GM10847 (cell line): ENCODE measurements around the gene ZNF330.
A peak's percentile ranks its signal among the peaks of the same experiment; 100 is the strongest.

Experiments
- POLR2A ChIP-seq: IDR thresholded peaks from 2 replicates; pipeline ENCODE4 v1.6.1; 2011; ENCODE audit not compliant: insufficient read length; ENCODE audit errors: extremely low read depth

The ZNF330 gene

GRCh38 chr4:141220691-141221659 is at the start of gene ZNF330:
TSS of gene ZNF330 (plus strand) at chr4:141220895. CDS start at chr4:141222372, 1,477 bp downstream.
- peak; percentile 70 for TF ChIP-seq POLR2A

GRCh38 chr4:141174457-141174856 is 46.2 kb upstream of the ZNF330 start:
- TF ChIP-seq POLR2A, result no peak

GRCh38 chr4:141177171-141177570 is 43.5 kb upstream of the ZNF330 start:
- TF ChIP-seq POLR2A, result no peak

GRCh38 chr4:141179474-141180373 is 41.0 kb upstream of the ZNF330 start:
- no peak for TF ChIP-seq POLR2A

GRCh38 chr4:141180991-141181761 is 39.5 kb upstream of the ZNF330 start:
- TF ChIP-seq POLR2A, result no peak

GRCh38 chr4:141192564-141192963 is 28.1 kb upstream of the ZNF330 start:
- no peak for TF ChIP-seq POLR2A

- TF ChIP-seq POLR2A, result no peak
These were observed 27.1 kb upstream of the ZNF330 start for GRCh38 chr4:141193516-141194034.

GRCh38 chr4:141195095-141195707 is 25.5 kb upstream of the ZNF330 start:
- TF ChIP-seq POLR2A, result no peak

GRCh38 chr4:141196227-141196933 is 24.3 kb upstream of the ZNF330 start:
- no peak for TF ChIP-seq POLR2A

- TF ChIP-seq POLR2A, result no peak
These were observed 12.7 kb upstream of the ZNF330 start for GRCh38 chr4:141207961-141208360.

- TF ChIP-seq POLR2A, result no peak
These were observed 10.5 kb upstream of the ZNF330 start for GRCh38 chr4:141210168-141210567.

- TF ChIP-seq POLR2A, result no peak
These were observed 7.1 kb upstream of the ZNF330 start for GRCh38 chr4:141213550-141213991.

- no peak for TF ChIP-seq POLR2A
These were observed 5.7 kb upstream of the ZNF330 start for GRCh38 chr4:141215030-141215429.
